ENCODE data around the gene OLFML2A.

The OLFML2A gene

DNA sequence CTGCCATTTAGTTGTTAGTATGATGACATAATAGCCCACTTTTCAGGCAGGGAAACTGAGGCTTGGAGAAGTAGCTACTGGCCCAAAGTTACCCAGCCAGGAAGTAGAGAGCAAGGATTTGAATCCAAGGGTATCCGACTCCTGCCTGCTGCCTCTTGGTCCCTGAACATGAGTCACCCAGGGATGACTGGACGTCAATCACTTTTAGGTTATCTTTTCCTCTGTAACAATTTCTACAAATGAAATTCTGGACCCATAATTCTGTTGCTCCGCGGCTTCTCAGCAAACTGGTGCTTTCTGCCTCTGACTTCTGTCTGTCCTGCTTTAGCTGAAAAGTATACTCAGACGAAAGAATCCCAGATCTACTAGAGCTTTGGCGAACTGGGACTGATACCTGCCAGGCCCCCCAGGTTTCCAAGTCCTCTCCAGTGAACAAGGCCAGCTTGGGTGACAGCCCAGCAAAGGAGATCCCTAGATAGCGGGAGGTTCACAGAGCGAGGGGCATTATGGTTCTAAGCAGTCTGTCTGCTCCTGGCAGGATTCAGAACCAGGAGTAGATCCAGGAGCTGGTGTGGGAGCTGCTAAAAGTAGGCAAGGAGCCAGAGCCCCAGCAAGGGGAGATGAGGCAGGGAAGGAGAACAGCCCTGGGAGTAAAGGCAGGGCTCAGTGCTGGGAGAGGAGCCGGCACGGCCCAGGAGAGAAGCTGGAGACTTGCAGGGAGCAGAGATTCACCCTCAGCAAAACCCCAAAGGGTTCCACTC, 20.6 kb downstream of the OLFML2A start:
- no peak for DNase-seq (ENCODE audit: low spot score)

- DNase-seq (ENCODE audit: low spot score): no peak
Observed at GRCh38 chr9:124799274-124800006, 22.5 kb downstream of the OLFML2A start.

DNA sequence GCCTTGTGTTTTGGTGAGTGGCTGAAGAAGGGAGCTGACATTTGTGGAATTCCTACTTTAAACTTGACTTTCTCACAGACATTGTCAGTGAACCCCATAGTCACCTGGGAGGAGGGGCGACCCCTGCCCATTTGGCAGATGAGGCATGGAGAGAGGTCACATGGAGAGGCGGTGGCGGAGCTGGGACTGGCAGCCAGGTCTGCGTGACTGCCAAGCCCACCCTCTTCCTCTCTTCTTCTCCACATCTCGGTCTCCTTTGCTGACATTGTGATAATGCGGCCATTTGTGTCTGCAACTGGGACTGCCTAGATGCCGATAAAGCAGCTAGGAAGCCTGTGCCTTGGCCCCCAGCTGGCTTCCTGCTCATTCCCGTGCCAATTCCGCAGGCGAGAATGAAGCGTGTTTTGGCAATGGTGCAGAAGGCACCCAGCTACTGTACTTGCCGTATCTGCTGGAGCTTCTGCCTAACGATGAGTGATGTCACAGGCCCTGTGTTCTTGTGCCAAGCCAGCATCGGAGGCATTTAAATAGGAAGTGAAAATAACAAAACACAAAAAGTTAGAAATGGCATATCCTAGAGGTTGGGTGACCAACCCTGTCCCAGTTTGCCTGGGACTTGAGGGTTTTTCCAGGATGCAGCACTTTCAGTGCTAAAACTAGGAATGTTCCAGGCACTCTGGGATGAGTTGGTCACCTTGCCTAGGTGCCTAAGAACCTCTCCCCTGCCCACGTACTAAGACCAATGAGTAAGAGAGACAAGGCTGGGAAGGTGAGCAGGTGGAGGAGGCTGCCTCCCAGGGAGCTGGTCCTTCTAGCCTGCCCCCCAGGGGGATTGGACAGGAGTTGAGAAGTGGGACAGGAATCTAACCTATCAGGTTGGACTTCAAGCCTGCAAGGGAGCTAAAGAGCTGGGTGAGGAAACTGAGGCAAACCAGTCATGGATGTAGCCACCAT, 23.6 kb downstream of the OLFML2A start:
- peak; percentile 42 for DNase-seq (ENCODE audit: low spot score)

DNA sequence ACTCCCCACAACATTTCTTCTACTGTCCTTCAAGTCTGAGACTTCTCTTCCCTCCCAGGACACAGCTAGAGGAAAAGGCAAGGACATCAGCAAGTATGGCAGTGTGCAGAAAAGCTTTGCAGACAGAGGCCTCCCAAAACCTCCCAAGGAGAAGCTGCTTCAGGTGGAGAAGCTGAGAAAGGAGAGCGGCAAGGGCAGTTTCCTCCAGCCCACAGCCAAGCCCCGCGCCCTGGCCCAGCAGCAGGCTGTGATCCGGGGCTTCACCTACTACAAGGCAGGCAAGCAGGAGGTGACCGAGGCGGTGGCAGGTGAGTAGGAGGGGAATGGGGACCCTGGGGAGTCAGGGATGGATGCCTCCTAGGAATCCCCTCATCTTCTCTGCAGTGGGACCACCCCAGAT, 24.4 kb downstream of the OLFML2A start:
- no peak for DNase-seq (ENCODE audit: low spot score)

GRCh38 chr9:124802426-124802825, 25.5 kb downstream of the OLFML2A start:
- no peak for DNase-seq (ENCODE audit: low spot score)

- no peak for DNase-seq (ENCODE audit: low spot score)
Observed at GRCh38 chr9:124803911-124804310, 27.0 kb downstream of the OLFML2A start.

DNA sequence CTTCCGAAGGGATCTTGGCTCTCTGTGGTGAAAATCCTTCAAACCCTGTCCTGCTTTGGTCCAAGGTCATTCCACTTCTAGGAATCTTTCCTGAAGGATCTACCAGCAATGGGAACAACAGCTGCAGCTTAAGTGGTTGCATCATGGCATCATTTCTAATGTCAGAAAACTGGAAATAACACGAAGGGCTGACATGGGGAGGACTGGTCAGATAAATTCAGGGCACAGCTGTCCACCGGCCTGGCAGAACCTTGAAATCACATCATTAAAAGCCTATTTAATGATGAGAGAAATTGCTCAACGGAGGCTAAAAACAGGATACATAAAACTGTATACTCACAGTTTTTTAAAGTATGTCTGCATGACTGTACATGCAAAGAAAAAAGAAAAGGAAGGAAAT, 28.3 kb downstream of the OLFML2A start:
- no peak for DNase-seq (ENCODE audit: low spot score)

DNA sequence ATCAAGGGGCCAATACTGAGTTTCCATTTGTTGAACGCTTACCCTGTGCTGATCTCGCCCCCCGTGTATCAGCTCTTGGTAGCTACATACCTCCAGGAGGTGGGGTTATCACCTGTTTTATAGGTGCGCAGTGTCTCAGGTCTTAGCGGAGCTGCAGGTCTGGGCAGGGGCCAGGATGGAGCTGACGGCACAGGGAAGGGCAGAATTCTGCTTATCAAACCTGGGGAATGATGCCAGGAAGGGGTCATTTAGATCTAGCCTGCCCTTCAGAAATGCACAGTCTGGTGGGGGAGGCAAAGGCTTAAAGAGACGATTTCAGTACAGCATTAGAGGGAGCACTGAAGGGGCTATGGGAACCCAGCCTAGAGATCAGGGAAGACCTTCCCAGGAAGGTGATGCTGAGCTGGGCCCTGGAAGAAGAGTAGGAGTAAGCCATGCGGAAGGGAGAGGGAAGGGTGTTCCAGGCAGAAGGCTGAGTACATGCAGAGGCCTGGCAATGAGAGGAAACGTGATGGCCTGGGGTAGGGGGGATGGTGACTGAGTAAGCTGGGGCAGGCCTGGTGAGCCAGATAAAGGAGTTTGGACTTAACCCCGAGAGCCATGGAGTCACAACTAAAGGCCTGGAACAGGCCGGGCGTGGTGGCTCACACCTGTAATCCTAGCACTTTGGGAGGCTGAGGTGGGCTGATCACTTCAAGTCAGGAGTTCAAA, 31.5 kb downstream of the OLFML2A start:
- DNase-seq (ENCODE audit: low spot score): no peak

DNA sequence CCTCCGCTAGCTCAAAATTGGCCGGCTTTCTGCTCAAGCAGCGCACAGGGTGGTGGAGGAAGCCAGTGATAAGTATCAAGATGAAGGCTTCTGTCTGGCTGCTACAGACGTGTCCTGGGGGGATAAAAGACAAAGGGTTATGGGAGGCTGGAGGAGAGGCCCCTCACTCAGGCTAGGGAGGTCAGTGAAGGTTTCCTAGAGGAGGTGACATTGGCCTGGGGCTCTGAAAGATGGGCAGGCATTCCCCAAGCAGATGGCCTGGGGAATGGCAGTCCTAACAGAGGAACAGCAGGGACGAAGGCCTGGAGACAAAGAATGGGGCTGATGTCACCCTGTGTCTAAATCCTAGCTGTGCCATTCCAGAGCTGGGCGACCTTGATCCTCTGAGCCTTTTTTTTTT, 32.3 kb downstream of the OLFML2A start:
- DNase-seq (ENCODE audit: low spot score): no peak

DNA sequence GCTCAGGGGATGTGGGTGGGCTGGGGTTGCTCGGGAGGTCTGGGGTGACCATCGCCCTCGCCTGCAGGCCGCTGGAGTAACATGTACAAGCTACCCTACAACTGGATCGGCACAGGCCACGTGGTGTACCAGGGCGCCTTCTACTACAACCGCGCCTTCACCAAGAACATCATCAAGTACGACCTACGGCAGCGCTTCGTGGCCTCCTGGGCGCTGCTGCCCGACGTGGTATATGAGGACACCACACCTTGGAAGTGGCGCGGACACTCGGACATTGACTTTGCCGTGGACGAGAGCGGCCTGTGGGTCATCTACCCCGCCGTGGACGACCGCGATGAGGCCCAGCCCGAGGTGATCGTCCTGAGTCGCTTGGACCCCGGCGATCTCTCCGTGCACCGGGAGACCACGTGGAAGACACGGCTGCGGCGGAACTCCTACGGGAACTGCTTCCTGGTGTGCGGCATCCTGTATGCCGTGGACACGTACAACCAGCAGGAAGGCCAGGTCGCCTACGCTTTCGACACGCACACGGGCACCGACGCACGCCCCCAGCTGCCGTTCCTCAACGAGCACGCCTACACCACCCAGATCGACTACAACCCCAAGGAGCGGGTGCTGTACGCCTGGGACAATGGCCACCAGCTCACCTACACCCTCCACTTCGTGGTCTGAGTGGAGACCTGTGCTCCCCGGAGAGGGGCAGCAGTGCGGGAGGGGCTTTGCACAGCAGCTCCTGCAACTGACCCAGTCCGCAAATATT, 33.0 kb downstream of the OLFML2A start:
- no peak for DNase-seq (ENCODE audit: low spot score)

GRCh38 chr9:124810663-124811355, 33.9 kb downstream of the OLFML2A start:
- peak; percentile 62 for DNase-seq (ENCODE audit: low spot score)

DNA sequence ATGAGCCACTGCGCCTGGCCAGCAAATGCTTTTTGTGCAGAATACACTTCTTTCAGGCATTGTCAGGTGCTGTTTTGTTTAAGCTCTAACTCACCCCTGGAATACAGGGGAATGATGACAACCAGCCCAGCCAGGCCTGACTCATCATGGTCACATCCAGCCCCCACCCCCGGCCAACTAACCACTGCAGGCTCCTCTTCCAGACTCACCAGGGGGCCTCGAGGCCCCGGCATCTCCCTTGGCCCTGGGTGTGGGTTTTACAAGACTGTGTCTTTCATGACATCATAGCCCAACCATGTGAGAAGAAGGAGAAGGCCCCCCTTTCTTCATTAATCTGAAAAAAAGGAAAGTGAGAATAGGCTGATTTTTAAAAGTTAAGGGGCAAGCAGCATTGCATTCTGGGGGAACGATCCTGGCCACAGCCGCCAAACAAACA, 35.5 kb downstream of the OLFML2A start:
- DNase-seq (ENCODE audit: low spot score): peak; percentile 92

- no peak for DNase-seq (ENCODE audit: low spot score)
Observed at GRCh38 chr9:124813041-124813440, 36.1 kb downstream of the OLFML2A start.

- no peak for DNase-seq (ENCODE audit: low spot score)
Observed at GRCh38 chr9:124813501-124814163, 36.7 kb downstream of the OLFML2A start.

GRCh38 chr9:124814164-124814535, 37.2 kb downstream of the OLFML2A start:
- DNase-seq (ENCODE audit: low spot score): no peak

- DNase-seq (ENCODE audit: low spot score): no peak
Observed at GRCh38 chr9:124815601-124816000, 38.7 kb downstream of the OLFML2A start.

- DNase-seq (ENCODE audit: low spot score): no peak
Observed at GRCh38 chr9:124818431-124819281, 41.7 kb downstream of the OLFML2A start.

DNA sequence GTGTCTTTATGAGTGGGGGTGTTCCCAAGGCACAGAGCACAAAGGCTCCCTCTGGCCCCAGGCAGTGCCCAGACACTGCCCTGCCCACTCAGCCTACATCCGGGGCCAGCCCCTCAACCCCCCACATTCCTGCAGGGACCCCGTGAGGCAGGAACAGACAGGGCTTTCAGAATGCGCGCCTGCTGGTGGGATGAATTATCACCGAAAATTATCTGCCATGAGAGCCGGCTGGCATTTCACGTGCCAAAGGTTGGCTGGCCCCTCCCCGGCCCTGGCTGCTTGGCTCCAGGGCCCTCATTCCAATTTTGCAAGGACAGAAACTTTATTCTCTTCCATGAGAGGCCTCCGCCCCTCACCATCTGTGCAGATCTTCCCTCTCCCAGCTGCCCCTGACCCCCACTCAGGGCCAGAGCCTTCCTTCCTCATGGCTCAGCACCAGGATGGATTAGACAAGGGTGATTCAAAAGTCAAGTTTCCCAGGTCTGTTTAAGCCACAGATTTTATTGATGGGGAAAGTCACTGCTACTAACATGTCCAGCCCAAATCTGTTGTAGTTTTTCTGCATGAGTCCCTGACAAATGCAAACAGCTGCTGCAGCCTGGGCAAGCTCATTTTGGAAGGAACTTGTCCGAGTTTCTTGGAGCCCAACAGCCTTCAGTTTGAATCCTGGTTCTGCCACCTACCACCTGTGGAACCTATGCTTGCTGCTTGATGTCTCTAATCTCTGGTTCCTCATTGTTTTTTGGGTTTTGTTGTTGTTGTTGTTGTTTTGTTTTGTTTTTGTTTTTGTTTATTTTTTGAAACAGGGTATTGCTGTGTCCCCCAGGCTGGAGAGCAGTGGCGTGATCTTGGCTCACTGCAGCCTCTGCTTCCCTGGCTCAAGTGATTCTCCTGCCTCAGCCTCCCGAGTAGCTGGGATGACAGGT, 44.0 kb downstream of the OLFML2A start:
- no peak for DNase-seq (ENCODE audit: low spot score)
